H1 (cell line): Measurements from ENCODE around the gene ATP8B2. TPM values are rescaled to one million over a fixed set of nuclear protein-coding genes. Genes with fewer than 3 reads are reported as not detected.
"Not testable (repeated sequence)": the region's sequence is repeated elsewhere in the genome, so short reads cannot be mapped to it uniquely, and the experiment has no call there.

Source experiments
- CTCF ChIA-PET: fragments of 300-600 bp; sonication (Branson Sonifier 250); formaldehyde crosslinking; loops from one replicate; lab custom pipeline; 2021; ENCODE audit not compliant: partially characterized antibody; lab: Charles Lee
- POLR2A ChIA-PET: fragments of 300-600 bp; sonication (Branson Sonifier 250); formaldehyde crosslinking; loops from one replicate; lab custom pipeline; 2021; ENCODE audit warnings: inconsistent platforms; ENCODE audit not compliant: partially characterized antibody; lab: Charles Lee
- DNase-seq, 2 experiments: peaks; one replicate each; pipeline versions ENCODE4 v3.0.0 to v3.0.0-alpha.2; 2010 to 2022; ENCODE audit warnings: low spot score in 2 of 2, low read depth in 1 of 2, mixed read lengths in 1 of 2
- FAIRE-seq: peaks from 2 replicates; lab custom pipeline; 2011; peaks lifted over from hg19 to GRCh38; lab: Jason Lieb, UNC
- H2AFZ ChIP-seq: 2 replicates; pipeline ENCODE4 v1.8.1; 2012; ENCODE audit warnings: low read length, inconsistent platforms
- H2AK5ac ChIP-seq: 2 replicates; pipeline ENCODE4 v1.6.1; 2013; ENCODE audit warnings: low read depth, low read length
- H2BK120ac ChIP-seq: replicated peaks from 2 replicates; pipeline ENCODE3; 2013; ENCODE audit warnings: low read depth, low read length, inconsistent platforms
- H2BK12ac ChIP-seq: 2 replicates; pipeline ENCODE4 v1.6.1; 2013; ENCODE audit warnings: low read depth, low read length
- H2BK15ac ChIP-seq: 2 replicates; pipeline ENCODE4 v1.6.1; 2013; ENCODE audit warnings: low read length
- H2BK20ac ChIP-seq: 2 replicates; pipeline ENCODE4 v1.6.1; 2013; ENCODE audit warnings: low read length
- H2BK5ac ChIP-seq: 2 replicates; pipeline ENCODE4 v1.6.1; 2013; ENCODE audit warnings: low read depth, low read length
- H3K14ac ChIP-seq: 2 replicates; pipeline ENCODE4 v1.6.1; 2013; ENCODE audit warnings: inconsistent platforms; ENCODE audit not compliant: insufficient read length
- H3K18ac ChIP-seq: 2 replicates; pipeline ENCODE4 v1.6.1; 2013; ENCODE audit warnings: low read length; ENCODE audit errors: extremely low read depth
- H3K23ac ChIP-seq: 2 replicates; pipeline ENCODE4 v1.6.1; 2013; ENCODE audit warnings: inconsistent platforms; ENCODE audit not compliant: insufficient read length
- H3K23me2 ChIP-seq: 2 replicates; pipeline ENCODE4 v1.6.1; 2013; ENCODE audit warnings: low read depth, low read length
- H3K27ac ChIP-seq: 2 replicates; pipeline ENCODE4 v1.6.1; 2011; ENCODE audit warnings: low read depth, low read length, inconsistent platforms
- H3K27me3 ChIP-seq, 4 experiments: replicated peaks in 1 of 4; 1 replicate in 1 of 4; 2 replicates in 3 of 4; pipeline versions ENCODE4 v1.6.1 to v1.8.1; 2011 to 2013; ENCODE audit warnings: low read length in 3 of 4, mild to moderate bottlenecking in 3 of 4, inconsistent platforms in 2 of 4, mixed read lengths in 2 of 4, moderate library complexity in 1 of 4; ENCODE audit not compliant: control insufficient read depth in 3 of 4, insufficient read depth in 3 of 4; ENCODE audit errors: extremely low read depth in 1 of 4
- H3K36me3 ChIP-seq, 4 experiments: 2 replicates each; pipeline versions ENCODE4 v1.6.1 to v1.8.1; 2011 to 2013; ENCODE audit warnings: mild to moderate bottlenecking in 4 of 4, low read length in 3 of 4, moderate library complexity in 2 of 4, control low read depth in 1 of 4, inconsistent platforms in 1 of 4; ENCODE audit not compliant: insufficient read depth in 4 of 4, control insufficient read depth in 2 of 4
- H3K4ac ChIP-seq: replicated peaks from 2 replicates; pipeline ENCODE3; 2013; ENCODE audit warnings: low read length, low read depth, mixed read lengths, inconsistent platforms; ENCODE audit not compliant: insufficient read length
- H3K4me1 ChIP-seq, 4 experiments: replicated peaks in 1 of 4; 1 replicate in 1 of 4; 2 replicates in 3 of 4; pipeline versions ENCODE4 v1.6.1 to v1.8.1; 2011 to 2013; ENCODE audit warnings: low read length in 3 of 4, inconsistent platforms in 2 of 4, mixed read lengths in 1 of 4; ENCODE audit not compliant: insufficient read depth in 4 of 4, control insufficient read depth in 3 of 4
- H3K4me2 ChIP-seq, 2 experiments: 2 replicates each; pipeline versions ENCODE4 v1.6.1 to v1.8.1; 2011 to 2013; ENCODE audit warnings: low read depth in 2 of 2, low read length in 2 of 2, control low read depth in 1 of 2, inconsistent platforms in 1 of 2, mild to moderate bottlenecking in 1 of 2; ENCODE audit not compliant: insufficient read depth in 1 of 2
- H3K4me3 ChIP-seq, 4 experiments: fragments of 200-600, 300-600 bp in 1 of 4; sonication (generic), shearing (Covaris generic), sonication (Bioruptor Twin) in 1 of 4; 2 replicates each; pipeline versions ENCODE4 v1.5.1 to v1.8.1; 2011 to 2016; ENCODE audit warnings: low read length in 4 of 4, low read depth in 3 of 4, control low read depth in 2 of 4, inconsistent platforms in 2 of 4, mild to moderate bottlenecking in 2 of 4, mixed read lengths in 1 of 4, moderate library complexity in 1 of 4; ENCODE audit not compliant: insufficient read depth in 2 of 4; ENCODE audit errors: extremely low read depth in 1 of 4
- H3K56ac ChIP-seq: replicated peaks from 2 replicates; pipeline ENCODE3; 2013; ENCODE audit warnings: low read depth, mild to moderate bottlenecking, mixed read lengths, low read length, inconsistent platforms; ENCODE audit not compliant: insufficient read length
- H3K79me1 ChIP-seq: 2 replicates; pipeline ENCODE4 v1.6.1; 2013; ENCODE audit warnings: low read depth, low read length, control low read depth
- H3K79me2 ChIP-seq, 2 experiments: 2 replicates each; pipeline versions ENCODE4 v1.6.1 to v1.8.1; 2012 to 2013; ENCODE audit warnings: low read length in 2 of 2, mild to moderate bottlenecking in 2 of 2, inconsistent platforms in 1 of 2; ENCODE audit not compliant: insufficient read depth in 2 of 2, control insufficient read depth in 1 of 2
- H3K9ac ChIP-seq, 4 experiments: replicated peaks in 1 of 4; 1 replicate in 1 of 4; 2 replicates in 3 of 4; pipeline versions ENCODE4 v1.6.1 to v1.8.1; 2011 to 2013; ENCODE audit warnings: low read depth in 3 of 4, low read length in 3 of 4, control low read depth in 2 of 4, mild to moderate bottlenecking in 2 of 4, moderate library complexity in 2 of 4, inconsistent platforms in 1 of 4; ENCODE audit errors: extremely low read depth in 1 of 4
- H3K9me3 ChIP-seq, 2 experiments: 2 replicates each; pipeline versions ENCODE4 v1.6.1 to v1.8.1; 2012 to 2013; ENCODE audit warnings: mild to moderate bottlenecking in 2 of 2, moderate library complexity in 2 of 2, control low read depth in 1 of 2, inconsistent platforms in 1 of 2, low read depth in 1 of 2, low read length in 1 of 2, mixed read lengths in 1 of 2; ENCODE audit not compliant: insufficient read depth in 2 of 2
- H4K20me1 ChIP-seq, 2 experiments: replicated peaks in 1 of 2; 2 replicates each; pipeline versions ENCODE3 to v1.8.1; 2011 to 2013; ENCODE audit warnings: inconsistent platforms in 2 of 2, low read length in 2 of 2, mild to moderate bottlenecking in 1 of 2; ENCODE audit not compliant: insufficient read depth in 2 of 2, control insufficient read depth in 1 of 2
- H4K5ac ChIP-seq: 2 replicates; pipeline ENCODE4 v1.6.1; 2013; ENCODE audit warnings: low read length, low read depth, mixed read lengths, inconsistent platforms; ENCODE audit not compliant: insufficient read length
- H4K8ac ChIP-seq: 2 replicates; pipeline ENCODE4 v1.8.0; 2013; ENCODE audit warnings: mild to moderate bottlenecking, moderate library complexity, low read length, inconsistent platforms; ENCODE audit not compliant: insufficient read depth; ENCODE audit errors: extremely low read depth
- H4K91ac ChIP-seq: replicated peaks from 2 replicates; pipeline ENCODE3; 2013; ENCODE audit warnings: low read length, mixed read lengths, inconsistent platforms; ENCODE audit not compliant: insufficient read length
- polyA plus RNA-seq, 7 experiments: library from polyadenylated mRNA; depleted of rRNA in 3 of 7; stranded (reverse) in 5 of 7; unstranded in 2 of 7; fragments of >200 nt in 5 of 7; fragments of 200-250 nt in 2 of 7; gene quantifications; 1 replicate in 5 of 7; 2 replicates in 1 of 7; 4 replicates in 1 of 7; pipeline versions ENCODE4 v1.2.1 to v1.2.3, GENCODE V29; 2011 to 2013; ENCODE audit warnings: missing spikeins in 2 of 7, mixed read lengths in 2 of 7
- total RNA-seq: library from RNA; stranded (reverse); fragmentation: NEBNext Ultra II Directional; extraction: Animal tissue kit (Norgen Biotek cat#: 25700); gene quantifications from 2 replicates; pipeline ENCODE4 v1.2.1, GENCODE V29; 2021

ATP8B2 gene
- total and polyA plus RNA-seq, 2 of the 8 experiments (the other 6 are each of a cell fraction or from before 2014, with no cell fraction given), result 61.4 to 70.1 TPM

GRCh38 chr1:154321609-154321934 is 3.8 kb upstream of the ATP8B2 start:
- H2AK5ac ChIP-seq, H4K91ac ChIP-seq, H3K23ac ChIP-seq, H2AFZ ChIP-seq, H3K36me3 ChIP-seq, FAIRE-seq, H3K79me1 ChIP-seq, H4K20me1 ChIP-seq, H3K23me2 ChIP-seq, H3K9ac ChIP-seq, H2BK120ac ChIP-seq, H3K4me1 ChIP-seq, H3K14ac ChIP-seq, H3K4ac ChIP-seq, H3K18ac ChIP-seq, H2BK5ac ChIP-seq, H3K4me3 ChIP-seq, H3K9me3 ChIP-seq, H2BK12ac ChIP-seq, DNase-seq, H3K27ac ChIP-seq, H2BK15ac ChIP-seq, H3K79me2 ChIP-seq, H4K8ac ChIP-seq, H3K56ac ChIP-seq, H3K4me2 ChIP-seq, H3K27me3 ChIP-seq, H4K5ac ChIP-seq, H2BK20ac ChIP-seq: not testable (repeated sequence)
- ChIA-PET POLR2A (interaction anchor here (1.0 kb wide), 1 partner anchor 17 kb away, joined by 3 read pairs; no protein-coding TSS in a partner anchor), CTCF (interaction anchor here (1.4 to 21.7 kb wide), 3 partner anchors 16 to 45 kb away, joined by 3 to 507 read pairs (median 4); no protein-coding TSS in a partner anchor)
